ENCODE results near the gene SETD6.

SETD6 gene

DNA sequence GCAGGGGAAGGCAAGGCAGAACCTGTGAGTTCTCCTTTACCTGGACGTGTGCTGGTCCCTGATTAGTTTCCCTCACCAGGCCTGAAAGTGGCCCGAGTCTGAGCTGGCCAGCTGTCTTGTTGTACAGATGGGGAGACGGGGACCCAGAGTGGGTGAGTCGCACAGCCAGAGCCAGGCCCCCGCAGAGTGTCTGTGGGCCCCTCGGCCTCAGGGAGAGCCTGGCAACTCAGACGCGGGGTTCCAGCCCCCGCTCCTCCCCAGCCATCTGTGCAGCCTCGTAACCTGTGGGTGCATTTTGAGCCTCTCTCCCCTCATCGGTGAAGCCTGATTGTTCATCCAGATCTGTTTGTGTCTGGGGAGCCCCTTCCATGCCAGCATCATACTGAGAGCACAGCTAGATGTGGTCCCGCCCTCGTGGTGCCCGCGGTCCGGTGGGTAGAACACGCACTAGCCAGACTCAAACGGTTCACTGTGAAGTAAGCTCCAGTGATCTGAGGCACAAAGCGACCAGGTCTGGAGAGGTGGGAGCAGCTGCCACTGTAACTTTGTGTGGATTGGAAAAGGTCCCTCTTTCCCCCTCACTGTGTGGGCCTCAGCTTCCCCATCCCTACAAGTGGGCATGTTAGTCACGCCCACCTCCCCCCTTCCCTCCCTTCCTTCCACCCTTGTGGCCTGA is 21.4 kb upstream of the SETD6 start:
- no peak for DNase-seq (ENCODE audit: low read depth in 2 of 2)

- peak; percentile 74 to 76 for DNase-seq (ENCODE audit: low read depth in 2 of 2)
Observed at GRCh38 chr16:58494981-58495520, 20.3 kb upstream of the SETD6 start.

DNA sequence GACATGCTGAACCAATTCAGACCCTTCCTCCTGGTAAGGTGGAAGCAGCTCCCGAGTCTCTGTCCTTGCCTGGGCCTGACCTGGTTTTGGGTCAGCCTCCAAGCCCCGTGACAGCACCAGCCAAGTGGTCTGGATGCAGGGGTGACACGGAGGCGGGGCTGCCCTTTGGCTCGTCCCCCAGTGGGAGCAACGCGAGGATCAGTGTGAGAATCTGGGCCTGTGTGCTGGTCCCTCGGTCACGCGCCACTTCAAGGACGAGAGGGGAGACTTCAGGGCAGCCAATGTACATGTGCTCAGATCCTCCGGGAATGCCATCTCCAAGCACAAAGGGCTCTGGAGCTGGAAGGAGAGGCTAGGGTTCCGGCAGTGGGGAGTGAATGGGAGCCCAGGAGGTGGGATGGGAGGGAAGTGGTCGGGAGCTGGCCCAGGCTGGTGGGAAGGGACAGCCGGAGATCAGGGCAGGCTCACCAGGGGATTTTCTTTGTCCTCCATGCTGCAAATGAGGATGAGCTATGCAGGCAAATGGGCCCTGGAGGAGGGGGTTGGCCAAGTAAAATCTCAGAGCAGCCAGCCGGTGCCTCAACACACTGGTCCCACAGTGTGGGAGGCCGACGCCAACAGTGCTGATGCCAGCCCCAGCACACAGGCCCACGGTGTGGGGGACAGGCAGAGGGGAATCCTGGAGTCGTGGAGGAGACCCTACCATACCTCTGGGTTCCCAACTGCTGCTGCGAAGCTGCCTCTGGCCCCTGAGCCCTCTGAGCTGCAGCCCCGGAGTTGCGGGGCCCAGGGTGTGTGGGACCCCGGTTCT is 19.6 kb upstream of the SETD6 start:
- no peak for DNase-seq (ENCODE audit: low read depth in 2 of 2)

DNA sequence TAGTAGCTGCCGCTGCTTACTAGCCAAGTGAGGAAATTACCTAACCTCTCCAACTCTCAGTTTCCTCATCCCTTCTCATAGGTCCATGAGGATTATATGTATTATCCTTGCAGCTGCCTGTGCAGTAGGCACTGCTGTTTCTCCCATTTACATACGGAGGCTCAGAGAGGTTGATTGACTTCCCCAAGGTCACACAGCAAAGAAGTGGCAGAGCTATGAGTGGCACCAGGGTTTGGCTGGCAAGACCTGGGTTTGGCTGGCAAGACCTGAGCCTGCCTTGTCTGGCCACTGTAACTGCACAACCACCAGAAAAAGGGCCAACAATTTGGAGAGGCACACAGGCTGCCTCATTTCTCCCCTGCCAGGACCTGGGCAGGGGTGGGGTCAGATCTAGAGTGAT is 17.8 kb upstream of the SETD6 start:
- no peak for DNase-seq (ENCODE audit: low read depth in 2 of 2)

DNA sequence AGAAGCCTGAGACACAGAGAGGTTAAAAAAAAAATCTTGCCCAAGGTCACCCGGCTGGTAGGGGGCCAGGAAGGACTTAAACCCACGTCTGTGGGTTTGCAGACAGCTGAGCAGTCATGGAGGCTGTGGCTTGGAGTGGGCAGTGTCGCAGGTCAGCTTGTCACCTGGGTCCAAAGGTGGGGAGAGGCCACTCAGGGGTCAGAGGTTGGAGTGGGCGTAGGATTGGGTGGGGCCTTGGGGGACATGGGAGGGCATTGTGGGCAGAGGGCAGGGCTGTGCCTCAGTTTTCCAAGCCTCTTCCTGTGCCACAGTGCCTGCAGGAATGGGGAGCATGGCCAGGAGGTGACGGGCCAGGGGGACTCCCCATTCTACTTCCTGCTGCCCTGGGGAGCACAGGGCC is 17.4 kb upstream of the SETD6 start:
- DNase-seq (ENCODE audit: low read depth in 2 of 2) = no peak

- no peak for DNase-seq (ENCODE audit: low read depth in 2 of 2)
Observed at GRCh38 chr16:58498341-58499091, 16.8 kb upstream of the SETD6 start.

DNA sequence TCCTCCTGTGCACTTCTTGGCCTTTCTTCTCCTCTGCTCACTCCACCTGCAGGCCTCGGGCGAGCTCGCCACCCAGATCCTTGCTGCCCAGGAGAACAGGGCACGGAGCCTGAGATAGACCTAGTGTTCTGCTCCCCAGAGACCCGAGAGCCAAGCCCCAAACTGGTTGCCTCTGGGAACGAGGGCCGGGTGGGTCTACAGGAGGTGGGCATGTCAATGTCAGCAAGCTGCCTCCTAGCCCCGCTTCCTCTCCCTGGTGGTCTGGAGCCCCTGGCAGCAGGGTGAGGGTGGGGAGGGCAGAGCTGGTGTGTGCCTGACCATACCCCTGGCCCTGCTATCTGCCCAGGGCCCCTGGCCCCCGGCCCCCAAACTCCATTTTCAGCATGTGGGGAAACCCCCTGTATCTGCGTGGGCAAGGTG is 16.2 kb upstream of the SETD6 start:
- no peak for DNase-seq (ENCODE audit: low read depth in 2 of 2)

- DNase-seq (ENCODE audit: low read depth in 2 of 2) = peak; percentile 60 to 62
Observed at GRCh38 chr16:58499615-58500351, 15.5 kb upstream of the SETD6 start, which contains the start of gene NDRG4. Gene NDRG4 (plus strand): TSS chr16:58500143. CDS start chr16:58500249, 106 bp downstream.

DNA sequence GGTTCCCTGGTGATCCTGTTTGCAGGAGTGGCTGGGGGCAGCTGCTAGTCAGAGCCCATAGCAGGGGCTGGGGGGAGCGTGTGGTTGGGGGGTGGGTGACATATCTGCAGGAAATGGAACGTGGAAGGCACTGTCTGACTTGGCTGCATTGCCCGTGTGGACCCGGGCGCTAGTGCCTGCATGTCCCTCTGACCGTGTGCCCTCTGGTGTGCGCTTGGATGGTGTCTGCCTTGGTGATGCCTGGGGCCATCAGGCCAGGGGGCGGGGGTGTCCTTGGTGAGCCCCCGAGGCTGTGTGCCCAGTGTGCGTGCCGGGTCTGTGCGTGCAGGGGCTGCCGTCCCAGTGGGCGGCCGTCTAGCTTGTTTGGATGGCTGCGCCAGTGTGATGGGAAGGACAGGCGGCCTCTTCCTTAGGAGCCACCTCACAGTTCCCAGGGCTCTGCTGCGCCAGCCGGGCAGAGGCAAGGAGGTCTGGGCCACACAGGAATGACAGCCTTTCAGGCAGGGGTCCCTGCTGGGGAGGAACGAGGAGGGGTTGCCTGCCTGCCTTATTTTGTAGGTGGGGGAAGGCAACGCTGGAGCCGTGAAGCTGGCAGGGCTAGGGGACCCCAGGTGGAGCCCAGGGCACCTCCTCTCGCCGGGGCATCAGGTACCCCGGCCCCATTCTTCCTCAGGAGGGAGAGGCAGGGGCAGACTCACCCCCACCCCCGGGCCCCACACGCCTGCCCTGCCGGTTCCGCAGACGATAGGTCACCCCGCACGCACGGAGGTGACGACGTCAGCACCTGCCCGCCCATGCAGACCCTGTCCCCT is 14.7 kb upstream of the SETD6 start:
- DNase-seq (ENCODE audit: low read depth in 2 of 2) = no peak

- DNase-seq (ENCODE audit: low read depth in 2 of 2) = no peak
Observed at GRCh38 chr16:58501242-58502131, 13.8 kb upstream of the SETD6 start.

DNA sequence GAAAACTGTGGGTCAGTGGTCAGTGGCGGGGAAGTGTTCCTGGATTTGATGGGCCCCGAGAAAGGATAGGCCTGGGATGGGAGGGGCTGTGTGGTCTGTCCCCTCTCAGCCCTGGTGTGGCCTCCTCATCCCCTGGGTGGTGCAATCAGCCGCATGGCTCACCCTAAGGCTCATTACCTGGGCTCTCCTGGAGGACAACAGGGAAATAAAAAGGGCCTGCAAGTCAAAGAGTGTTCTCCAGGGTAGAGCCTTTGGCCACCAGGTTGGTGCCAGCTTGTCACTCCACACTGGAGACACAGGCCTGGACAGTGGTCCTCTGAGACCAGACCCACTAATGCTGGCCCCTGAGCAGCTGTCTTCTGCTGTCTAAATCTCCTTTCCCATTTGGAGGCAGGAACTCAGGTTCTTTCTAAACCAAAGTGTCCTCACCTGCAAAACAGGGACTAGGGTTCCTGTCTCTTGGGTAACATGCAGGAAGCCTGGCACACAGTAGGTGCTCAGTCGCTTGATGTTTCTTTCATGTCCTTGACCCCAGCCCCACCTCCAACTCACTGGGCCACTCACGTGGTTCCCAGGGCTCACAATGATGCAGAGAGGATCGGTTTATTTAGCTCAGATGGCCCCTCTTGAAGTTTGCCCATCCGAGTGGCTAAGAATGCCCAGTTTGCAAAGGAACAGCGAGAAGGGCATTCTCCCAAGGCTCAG is 12.9 kb upstream of the SETD6 start:
- no peak for DNase-seq (ENCODE audit: low read depth in 2 of 2)

DNA sequence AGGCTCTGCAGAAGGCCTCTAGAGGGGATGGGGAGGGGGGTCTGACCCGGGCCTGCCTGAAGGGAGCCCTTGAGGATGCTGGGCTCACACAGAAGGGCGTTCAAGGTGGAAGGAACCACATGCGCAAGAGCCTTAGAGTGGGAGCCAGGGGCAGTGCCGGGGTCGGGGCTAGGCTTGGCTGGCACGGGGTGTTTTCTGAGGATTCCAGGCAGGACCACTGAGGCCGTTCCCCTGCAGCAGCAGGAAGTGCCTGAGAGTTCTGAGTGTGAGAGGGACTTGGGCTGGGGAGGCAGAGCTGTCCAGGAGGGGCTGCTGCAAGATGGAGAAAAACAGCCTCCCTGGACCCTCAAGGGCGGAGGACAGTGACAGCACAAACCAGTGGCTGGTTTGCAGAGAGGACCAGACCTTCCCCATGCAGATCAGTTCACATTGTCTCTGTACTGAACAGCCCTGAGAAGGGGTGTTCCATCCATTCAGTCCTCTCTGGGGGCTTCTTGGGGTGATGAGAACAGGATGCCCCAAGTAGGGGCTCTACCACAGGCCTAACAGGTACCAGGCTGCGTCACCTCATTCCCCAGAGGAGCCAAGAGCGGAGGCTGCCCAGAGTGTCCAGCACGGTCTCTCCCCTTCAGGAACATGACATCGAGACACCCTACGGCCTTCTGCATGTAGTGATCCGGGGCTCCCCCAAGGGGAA is 12.0 kb upstream of the SETD6 start:
- DNase-seq (ENCODE audit: low read depth in 2 of 2) = no peak

- DNase-seq (ENCODE audit: low read depth in 2 of 2) = no peak
Observed at GRCh38 chr16:58503863-58504688, 11.2 kb upstream of the SETD6 start.

DNA sequence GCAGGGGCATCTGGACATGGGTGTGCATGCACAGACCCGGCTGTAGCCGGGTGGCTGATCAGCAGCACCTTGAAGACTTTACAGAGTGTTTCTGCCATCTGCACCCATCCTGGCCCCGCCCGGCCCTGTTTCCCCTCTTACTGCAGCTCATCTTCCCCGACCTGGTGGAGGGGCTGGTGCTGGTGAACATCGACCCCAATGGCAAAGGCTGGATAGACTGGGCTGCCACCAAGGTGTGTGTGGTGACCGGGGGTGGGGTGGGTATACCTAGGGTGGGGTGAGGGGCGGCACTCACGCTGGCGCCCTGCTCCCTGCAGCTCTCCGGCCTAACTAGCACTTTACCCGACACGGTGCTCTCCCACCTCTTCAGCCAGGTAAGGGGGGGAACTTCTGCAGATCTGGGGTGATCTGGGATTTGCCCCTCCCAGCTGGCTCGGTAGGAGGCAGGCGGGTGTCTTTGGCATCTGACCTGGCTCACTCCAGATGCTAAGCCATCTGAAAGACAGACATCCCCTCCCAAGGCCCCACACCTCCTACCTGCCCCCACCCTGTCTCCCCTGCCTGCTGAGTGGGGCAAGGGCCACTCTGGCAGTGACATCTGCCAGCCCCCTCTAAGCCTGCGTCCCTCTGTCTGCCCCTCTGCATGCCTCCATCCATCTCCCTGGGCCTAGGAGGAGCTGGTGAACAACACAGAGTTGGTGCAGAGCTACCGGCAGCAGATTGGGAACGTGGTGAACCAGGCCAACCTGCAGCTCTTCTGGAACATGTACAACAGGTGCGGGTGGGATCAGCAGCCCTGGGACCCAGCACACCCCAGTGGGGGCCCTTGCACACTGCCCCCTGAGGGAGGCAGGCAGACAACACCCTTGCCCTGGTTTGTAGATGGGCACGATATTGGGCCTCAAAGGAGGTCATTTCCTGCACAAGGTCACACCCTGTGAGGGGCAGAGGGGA is 8.8 kb upstream of the SETD6 start:
- DNase-seq (ENCODE audit: low read depth in 2 of 2) = no peak

- DNase-seq (ENCODE audit: low read depth in 2 of 2) = no peak
Observed at GRCh38 chr16:58507195-58507962, 7.9 kb upstream of the SETD6 start.
